ENCODE measurements around the gene SNX30.

The SNX30 gene

GRCh38 chr9:112833081-112833480, 82.5 kb downstream of the SNX30 start:
- DNase-seq, result no peak

GRCh38 chr9:112836394-112836793, 85.8 kb downstream of the SNX30 start:
- no peak for DNase-seq

- no peak for DNase-seq
These were observed 87.8 kb downstream of the SNX30 start for GRCh38 chr9:112838342-112838741.

DNA sequence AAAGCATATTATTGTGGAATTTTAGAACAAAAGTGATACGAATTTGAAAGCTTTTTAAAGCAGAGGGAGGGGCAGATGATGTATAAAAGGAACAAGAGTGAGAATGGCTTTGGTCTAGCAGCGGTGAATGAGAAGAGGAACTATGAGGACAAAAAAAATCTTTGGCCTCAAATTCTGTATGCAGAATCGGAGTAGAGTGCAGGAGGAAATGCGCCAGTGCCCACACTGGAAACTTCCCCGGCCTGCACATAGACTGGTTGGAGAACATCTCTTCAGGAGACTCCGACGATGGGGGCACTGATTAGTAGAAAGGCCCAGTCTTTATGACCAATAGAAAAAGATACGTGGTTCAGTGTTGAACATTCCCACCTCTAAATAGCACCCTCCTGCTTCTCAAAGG, 88.8 kb downstream of the SNX30 start:
- DNase-seq, result no peak

- DNase-seq, result no peak
These were observed 90.7 kb downstream of the SNX30 start for GRCh38 chr9:112841261-112841660.

GRCh38 chr9:112842555-112842954, 92.0 kb downstream of the SNX30 start:
- no peak for DNase-seq

DNA sequence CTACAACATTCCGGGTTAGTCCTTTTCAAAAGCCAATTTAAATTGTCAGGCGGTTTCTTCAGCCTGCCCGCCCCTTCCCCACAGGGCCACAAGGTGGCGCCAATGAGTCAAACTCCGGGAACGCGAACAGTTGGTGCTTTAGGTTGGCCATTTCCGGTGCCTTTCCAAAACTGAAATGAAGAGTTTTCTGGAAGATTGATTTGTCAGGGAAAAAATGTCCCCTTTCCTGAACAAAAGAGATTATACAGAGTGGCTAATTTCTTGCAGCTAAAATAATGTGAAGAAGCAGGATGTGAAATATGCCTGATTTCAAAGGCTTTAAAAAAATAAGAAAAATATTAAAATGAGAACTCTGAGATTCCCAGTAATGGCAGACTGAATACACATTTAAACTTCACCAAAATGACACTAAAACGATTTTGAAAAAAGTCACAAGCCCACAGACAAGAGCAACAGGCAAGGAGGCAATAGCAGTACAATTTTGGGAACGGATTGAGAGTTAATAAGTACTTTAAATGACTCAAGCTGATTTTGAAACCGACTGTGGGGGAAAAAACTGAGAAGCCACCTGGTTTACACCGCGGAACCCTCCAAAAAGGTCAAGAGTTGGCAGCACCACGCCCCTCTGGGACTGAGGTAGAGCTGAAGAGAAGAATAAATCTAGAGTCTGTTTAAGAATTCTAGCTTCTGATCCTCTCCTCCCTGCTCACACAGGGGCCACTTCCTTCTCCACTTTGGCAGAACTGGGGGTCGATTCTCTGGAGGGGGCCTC, 94.4 kb downstream of the SNX30 start:
- peak; percentile 60 to 72 for DNase-seq

DNA sequence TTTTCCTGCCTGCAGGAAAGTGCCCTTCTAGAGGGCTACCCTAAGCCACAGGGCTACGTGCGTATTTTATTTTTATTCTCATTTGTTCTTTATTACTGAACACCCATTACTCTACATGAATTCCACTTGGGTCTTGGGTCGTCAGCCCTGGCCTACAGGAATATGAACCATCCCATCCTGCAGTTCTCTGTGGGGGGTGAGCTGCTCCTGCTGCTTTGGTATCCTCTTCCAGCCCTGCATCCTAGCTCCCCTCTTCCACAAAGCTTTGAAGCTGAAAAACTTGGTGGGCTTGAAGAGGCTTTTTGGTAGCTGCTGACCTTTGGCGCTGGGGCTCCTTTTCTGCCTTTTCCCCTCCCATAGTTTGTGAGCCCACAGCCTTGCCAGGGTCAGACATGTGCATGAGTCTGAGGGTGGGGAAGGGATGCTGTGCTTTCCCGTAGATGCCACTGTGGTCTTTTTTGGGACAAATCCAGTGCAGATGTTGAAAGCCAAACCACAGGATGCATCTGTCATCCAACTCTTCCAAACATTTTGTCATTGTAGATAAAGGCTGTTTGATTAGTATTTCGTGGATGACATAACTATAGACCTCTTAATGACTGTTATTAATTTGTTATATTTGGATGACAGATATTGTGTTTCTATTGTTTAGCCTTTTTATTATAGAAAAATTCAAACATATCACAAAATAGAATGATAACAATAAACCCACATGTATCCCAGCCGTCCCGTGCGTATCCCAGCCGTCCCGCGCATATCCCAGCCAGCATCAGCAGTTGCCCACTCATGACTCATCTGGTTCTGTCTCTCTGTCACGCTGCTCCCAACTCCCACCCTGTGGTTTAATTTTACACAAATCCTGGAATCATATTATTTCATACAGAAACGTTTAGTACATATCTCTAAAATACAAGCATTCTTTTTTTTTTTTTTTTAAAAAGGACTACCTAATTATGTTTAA, 96.2 kb downstream of the SNX30 start:
- no peak for DNase-seq

DNA sequence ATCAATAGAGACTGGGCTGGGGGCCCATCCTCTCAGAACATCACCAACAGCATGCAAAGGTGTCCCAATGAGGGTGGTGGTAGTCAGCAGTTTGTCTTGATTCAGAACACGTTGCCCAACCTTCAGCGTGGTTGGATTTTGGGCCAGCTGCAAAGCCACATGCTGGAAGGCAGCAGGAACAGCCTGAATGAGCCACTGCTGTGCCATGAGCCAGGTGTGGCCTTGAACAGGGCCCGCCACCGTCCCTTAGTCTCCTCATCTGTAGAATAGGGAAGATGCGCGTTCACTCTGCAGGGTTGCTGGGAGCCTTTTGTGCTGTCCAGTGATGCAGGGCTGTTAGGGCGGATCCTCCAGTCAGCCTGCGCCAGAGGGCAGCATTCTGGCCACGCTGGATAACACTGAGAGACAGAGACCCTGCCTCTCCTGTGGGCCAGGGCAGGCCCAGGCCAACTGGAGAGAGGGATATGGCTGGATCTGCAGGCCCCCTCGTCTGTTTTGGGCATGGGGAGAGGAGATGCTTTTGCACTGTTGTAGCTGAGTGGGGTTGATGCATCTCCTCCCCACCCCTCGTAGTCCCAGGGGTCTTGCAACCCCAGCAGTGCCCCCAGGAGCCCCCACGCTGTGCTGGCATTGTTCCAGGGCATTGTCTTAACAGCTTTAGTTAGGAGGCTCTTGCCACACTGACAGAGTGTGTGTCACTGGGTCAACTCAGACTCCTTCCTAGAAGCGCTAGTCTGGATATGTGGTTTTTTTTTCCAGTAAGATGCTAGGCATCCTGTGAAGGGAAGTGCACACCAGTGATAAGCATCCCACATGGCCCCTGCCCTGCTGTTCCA, 98.0 kb downstream of the SNX30 start:
- no peak for DNase-seq

- DNase-seq, result no peak
These were observed 98.9 kb downstream of the SNX30 start for GRCh38 chr9:112849363-112849922.

- no peak for DNase-seq
These were observed 100.3 kb downstream of the SNX30 start for GRCh38 chr9:112850840-112851239.

DNA sequence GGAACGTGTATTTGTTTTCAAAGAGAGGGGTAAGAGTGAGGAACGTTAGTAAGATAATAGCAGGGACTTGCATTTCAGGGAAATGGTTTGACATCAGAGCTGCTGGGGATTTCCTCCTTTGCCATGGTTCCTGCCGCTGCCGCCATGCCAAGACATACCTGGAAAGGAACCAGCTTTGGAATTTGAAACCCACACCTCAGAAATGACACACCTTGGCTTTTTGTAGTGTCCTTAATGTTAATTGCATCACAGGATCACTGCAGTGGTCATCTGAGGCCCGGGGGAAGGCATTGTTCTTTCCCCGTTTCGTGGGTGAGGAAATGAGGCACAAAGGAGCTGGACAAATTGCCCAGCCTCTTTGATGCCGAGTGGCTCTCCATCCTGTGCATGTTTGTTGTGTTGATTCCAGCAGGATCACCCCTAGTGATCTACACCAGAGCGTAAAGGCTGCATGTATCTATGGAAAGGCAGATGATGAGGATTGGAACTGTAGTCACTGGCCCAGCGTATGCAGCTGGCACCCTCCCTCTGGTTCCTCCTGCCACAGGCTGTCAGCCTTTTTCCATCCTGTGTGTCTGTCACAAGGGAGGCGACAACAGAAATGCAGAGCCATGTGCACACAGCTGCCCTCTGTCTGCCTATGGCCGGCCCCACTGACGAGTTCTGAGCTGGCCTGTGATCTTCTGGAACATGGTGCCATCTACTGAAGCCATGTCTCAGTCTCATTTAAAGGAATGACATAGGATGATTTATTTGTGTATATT, 102.4 kb downstream of the SNX30 start:
- no peak for DNase-seq

DNA sequence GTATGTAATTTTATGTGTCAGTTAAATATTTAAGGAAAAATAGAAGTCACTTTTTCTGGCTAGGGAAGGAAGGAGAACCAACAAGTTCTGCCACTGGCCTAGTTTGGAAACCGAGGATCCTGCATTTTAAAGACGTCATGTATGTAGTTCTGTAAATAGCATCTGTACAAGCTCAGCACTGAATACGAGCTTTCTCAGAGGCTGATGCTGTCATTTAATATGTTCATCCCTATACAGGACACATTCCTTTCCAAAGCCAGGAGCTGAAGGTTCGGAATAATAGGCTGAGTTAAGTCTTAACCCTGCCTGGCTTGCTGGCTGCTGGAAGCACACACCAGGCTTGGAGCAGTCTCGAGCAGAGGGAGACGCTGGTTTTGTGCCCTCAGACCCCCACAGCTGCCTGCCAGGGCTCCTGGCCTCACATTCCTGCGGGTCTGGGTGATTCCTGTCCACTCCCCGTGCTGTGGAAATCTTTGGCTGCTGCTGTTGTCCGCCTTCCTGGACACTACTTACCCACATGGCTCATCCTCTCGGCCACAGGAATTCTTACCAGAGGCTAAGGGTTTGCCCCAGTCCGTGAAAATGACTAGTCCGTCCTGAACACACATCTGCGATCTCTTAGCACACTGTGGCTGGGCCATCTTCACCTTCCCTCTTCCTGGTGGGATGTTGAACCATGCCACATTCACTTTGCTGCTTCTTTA, 103.5 kb downstream of the SNX30 start:
- no peak for DNase-seq

- DNase-seq, result no peak
These were observed 104.1 kb downstream of the SNX30 start for GRCh38 chr9:112854657-112855056.

DNA sequence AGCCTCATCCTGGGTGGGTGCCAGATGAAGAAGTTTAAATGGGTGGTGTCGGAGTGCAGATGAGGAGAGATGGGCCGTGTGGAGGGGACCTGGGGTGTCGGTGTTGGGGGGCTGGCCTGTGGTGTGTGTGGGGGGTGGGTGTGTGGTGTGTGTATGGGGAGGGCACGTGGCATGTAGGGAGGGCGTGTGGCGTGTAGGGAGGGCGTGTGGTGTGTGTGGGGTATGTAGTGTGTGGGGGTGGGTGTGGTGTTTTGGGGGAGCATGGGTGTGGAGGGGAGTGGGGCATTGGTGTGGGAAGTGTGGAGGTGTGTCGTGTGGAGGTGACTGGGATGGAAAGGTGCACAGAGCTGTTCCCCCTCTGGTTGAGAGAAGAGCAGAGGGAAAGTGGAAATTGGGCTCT, 105.6 kb downstream of the SNX30 start:
- DNase-seq, result no peak

DNA sequence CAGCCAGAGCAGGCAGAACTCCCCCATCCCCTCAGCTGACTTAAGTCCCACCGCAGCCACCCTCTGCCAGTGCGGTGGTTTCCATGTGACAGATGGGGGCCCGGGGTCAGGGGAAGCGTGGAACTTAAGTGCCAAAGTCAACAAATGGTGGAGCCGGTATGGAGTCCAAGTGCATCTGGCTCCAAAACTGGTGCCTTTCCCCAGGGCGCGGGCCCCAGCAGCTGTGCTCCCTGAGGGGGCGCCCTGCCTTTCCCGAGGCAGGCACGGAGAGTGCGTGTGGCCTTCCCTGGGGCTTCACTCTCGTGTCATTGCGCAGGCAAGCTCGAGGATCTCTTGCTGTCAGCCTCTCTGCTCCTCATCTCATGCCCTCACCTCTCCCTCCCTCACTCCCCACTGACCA, 106.3 kb downstream of the SNX30 start:
- DNase-seq, result no peak

- no peak for DNase-seq
These were observed 107.4 kb downstream of the SNX30 start for GRCh38 chr9:112858005-112858404.

DNA sequence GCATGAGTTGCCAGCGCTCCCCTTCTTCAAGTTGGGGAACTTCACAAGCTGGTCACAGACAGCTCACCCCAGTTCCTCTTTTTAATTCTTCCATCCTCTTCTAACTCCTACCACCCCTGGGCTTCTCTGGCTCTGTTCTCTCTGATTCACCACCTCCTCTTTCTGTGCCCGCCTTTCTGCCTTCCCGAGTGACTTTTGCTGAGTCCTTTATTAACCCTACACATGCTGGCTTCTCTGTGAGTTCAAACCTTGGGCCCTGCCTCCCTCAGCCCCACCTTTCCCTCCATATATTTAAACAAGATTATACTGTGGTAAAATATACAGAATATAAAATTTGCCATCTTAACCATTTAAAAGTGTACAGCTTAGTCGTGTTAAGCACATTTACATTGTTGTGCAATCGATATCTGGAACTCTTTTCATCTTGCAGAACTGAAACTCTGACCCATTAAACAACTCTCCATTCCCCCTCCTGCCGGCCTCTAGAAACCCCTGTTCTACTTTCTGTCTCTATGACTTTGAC, 108.1 kb downstream of the SNX30 start:
- peak; percentile 9 to 49 for DNase-seq

- DNase-seq, result no peak
These were observed 109.9 kb downstream of the SNX30 start for GRCh38 chr9:112860451-112860850.

DNA sequence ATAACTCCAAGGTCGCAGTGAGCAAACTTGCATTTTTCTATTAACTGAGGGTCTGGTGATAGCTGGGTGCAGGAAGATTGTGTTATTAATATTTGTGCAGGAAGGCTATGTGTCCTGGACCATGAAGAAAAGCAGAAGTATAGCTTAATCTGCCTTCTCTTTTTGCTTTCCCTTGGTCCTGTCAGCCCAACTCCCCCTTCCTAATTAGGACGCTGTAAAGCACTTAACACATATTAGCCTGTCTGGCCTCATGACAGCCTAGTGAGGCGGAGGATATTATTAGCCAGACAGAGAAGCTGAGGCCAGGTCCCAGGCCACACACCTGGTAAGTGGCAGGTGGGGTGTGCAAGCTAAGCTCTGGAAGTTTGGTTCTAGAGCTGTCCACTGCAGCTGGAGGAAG, 110.6 kb downstream of the SNX30 start:
- DNase-seq, result no peak
